ENCODE data around the gene LYRM1. TPM values are rescaled to one million over a fixed set of nuclear protein-coding genes. Genes with fewer than 3 reads are reported as not detected.

The LYRM1 gene
- total RNA-seq, 1 donor from 2014 or later: 42.0 TPM

- DNase-seq (ENCODE audit: low spot score): no peak
These were observed 1.0 kb downstream of the LYRM1 start for GRCh38 chr16:20901436-20902112.

- no peak for DNase-seq (ENCODE audit: low spot score)
These were observed 1.9 kb downstream of the LYRM1 start for GRCh38 chr16:20902426-20902825.

GRCh38 chr16:20903116-20903898, 2.7 kb downstream of the LYRM1 start:
- no peak for DNase-seq (ENCODE audit: low spot score)

GRCh38 chr16:20903899-20904506, 3.4 kb downstream of the LYRM1 start:
- DNase-seq (ENCODE audit: low spot score): no peak

GRCh38 chr16:20904507-20905081, 4.0 kb downstream of the LYRM1 start:
- no peak for DNase-seq (ENCODE audit: low spot score)

- DNase-seq (ENCODE audit: low spot score): no peak
These were observed 5.0 kb downstream of the LYRM1 start for GRCh38 chr16:20905576-20905975.

GRCh38 chr16:20906341-20907255, 6.0 kb downstream of the LYRM1 start:
- DNase-seq (ENCODE audit: low spot score): no peak

- DNase-seq (ENCODE audit: low spot score): no peak
These were observed 10.3 kb downstream of the LYRM1 start for GRCh38 chr16:20910781-20911321.

- no peak for DNase-seq (ENCODE audit: low spot score)
These were observed 10.8 kb downstream of the LYRM1 start for GRCh38 chr16:20911361-20911760.

- DNase-seq (ENCODE audit: low spot score): no peak
These were observed 15.7 kb downstream of the LYRM1 start for GRCh38 chr16:20916289-20916688.

- no peak for DNase-seq (ENCODE audit: low spot score)
These were observed 16.4 kb downstream of the LYRM1 start for GRCh38 chr16:20916942-20917341.

GRCh38 chr16:20918486-20919239, 18.1 kb downstream of the LYRM1 start:
- no peak for DNase-seq (ENCODE audit: low spot score)

GRCh38 chr16:20920091-20920490, 19.5 kb downstream of the LYRM1 start:
- DNase-seq (ENCODE audit: low spot score): no peak

GRCh38 chr16:20920799-20921198, 20.2 kb downstream of the LYRM1 start:
- DNase-seq (ENCODE audit: low spot score): no peak

- DNase-seq (ENCODE audit: low spot score): peak; percentile 30
These were observed 23.3 kb downstream of the LYRM1 start for GRCh38 chr16:20923876-20924275.

- no peak for DNase-seq (ENCODE audit: low spot score)
These were observed 25.2 kb downstream of the LYRM1 start for GRCh38 chr16:20925751-20926150.

GRCh38 chr16:20928774-20929411, 28.3 kb downstream of the LYRM1 start:
- DNase-seq (ENCODE audit: low spot score): peak; percentile 47

- DNase-seq (ENCODE audit: low spot score): peak; percentile 53
These were observed 29.2 kb downstream of the LYRM1 start for GRCh38 chr16:20929676-20930364.

- DNase-seq (ENCODE audit: low spot score): no peak
These were observed 29.8 kb downstream of the LYRM1 start for GRCh38 chr16:20930365-20930690.

Data from mesenteric fat pad (tissue), 1 donor.